Activated CD4-positive, alpha-beta T cell treated with anti-CD3 and anti-CD28 coated beads, Interleukin-2, amount 50 U/mL, for 4 hours (primary cell): Measurements from ENCODE around the gene DYTN.
A peak's percentile ranks its signal among the peaks of the same experiment; 100 is the strongest.
"Not testable (repeated sequence)": the region's sequence is repeated elsewhere in the genome, so short reads cannot be mapped to it uniquely, and the experiment has no call there.

Source experiments
- DNase-seq, 2 experiments: peaks; one replicate each; pipeline ENCODE4 v3.0.0-alpha.2; 2020

DYTN gene, protein sequence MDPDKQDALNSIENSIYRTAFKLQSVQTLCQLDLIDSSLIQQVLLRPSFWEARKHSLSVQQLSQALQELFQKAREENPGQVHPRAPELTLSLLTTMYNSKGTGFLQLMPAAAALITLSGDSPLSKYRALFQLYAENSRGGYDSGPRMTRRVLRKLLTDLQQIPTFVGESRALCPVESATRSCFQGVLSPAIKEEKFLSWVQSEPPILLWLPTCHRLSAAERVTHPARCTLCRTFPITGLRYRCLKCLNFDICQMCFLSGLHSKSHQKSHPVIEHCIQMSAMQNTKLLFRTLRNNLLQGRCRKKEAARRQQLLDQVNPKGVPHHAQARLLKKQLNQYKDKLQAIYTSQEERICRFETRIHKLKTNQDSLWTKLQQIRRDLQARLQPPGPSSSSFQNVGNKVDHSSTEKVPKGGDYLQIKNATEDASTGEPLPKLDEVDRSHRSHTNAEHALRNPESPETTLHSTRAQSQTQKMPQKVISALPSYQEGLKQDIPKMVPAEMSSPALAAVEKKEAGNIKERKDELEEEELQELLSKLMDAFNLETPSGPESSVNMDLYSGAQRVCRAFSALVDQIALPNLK

DNA sequence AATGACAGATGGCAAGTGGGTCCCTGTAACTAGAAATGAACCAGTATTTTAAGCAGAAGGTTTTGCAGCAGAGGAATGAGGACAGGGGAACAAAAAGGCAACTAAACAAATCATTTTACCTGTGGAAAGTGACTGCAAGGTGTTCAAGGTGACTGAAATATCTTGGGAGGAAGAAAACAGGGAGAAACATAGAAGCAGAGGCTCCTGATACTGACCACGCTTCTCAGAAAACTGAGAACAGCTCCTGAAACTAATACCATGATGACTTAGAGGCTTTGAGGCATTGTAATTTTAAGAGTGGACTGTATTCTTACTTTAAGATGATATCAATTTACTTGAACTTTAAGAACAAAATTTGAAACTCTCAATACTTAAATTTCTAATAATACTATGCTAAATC, at the start of gene DYTN:
Gene DYTN (minus strand): TSS at position 101 of the 400 bp plus-strand sequence. CDS start 117 bp downstream, outside the sequence.
- no peak for DNase-seq

DNA sequence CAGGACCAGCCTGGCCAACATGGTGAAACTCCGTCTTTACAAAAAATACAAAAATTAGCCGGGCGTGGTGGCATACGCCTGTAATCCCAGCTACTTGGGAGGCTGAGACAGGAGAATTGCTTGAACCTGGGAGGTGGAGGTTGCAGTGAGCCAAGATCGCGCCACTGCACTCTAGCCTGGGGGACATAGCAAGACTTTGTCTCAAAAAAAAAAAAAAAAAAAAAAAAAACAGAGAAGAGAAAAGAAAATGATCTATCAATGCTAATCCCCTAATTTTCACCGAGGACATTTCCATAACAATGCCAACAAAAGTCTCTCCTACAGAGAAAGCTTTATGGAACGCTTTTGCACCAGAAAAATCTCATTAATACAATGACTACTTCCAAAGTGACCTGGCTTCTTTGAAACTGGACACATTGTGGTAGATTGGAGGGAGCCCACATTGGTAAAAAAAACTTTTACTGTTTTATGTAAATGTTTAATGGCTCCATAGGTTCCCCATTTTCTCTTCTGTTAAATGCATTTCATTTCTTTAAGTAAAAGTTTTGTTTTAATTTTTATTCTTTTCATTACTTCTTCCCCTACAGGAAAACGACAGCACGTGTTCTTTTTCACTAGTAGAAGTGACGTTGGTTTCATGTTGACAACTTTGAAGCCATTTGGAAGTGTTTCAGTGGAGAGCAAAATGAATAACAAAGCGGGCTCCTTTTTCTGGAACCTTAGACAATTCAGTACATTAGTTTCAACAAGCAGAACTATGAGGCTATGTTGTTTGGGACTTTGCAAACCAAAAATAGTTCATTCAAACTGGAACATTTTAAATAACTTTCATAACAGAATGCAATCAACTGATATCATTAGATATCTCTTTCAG, 48.1 kb upstream of the DYTN start:
- no peak for DNase-seq

DNA sequence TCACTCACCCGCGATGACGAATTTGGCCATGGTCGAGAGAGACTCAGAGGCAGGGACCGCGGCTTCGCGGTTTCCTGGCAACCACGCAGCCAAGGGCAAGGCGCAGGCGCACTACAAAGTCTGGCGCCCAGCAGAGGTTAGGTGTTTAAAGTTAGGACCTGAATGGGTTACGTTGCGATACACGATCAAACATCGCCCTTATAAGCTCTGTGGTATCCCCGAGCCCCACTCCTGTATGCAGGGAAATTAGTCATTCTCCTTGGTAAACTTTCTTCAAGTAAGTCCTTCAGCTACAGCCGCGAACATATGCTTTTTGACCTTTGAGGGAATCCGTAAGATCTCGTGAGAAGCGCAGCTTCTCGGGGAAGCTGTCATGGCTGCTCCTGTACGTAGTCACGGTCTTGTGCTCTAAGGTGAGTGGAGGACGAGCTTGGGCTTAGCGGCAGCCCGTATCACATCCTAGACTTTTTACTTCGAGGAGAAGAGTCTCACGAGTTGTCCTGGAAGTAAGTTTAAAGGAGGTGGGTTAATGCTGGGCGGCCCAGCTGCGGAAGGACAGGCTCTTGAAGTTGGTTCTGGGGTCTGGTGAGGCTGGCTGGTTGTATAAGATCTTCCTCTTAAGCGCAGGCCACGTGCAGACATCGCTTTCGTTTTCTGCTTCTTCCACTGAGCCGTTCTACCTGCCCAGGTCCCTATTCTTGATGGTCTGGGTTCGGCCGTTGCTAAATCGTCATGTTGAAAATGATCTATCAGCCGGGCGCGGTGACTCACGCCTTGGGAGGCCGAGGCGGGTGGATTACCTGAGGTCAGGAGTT, 47.3 kb upstream of the DYTN start, which contains the start of the genes FASTKD2 and MDH1B:
Gene FASTKD2 (plus strand): TSS at position 365 of the 815 bp plus-strand sequence. CDS start 1,088 bp downstream, outside the sequence.
Gene MDH1B (minus strand): TSS at position 87 of the 815 bp plus-strand sequence. CDS start 57 bp downstream, at position 30.
- peak; percentile 66 to 74 for DNase-seq

DNA sequence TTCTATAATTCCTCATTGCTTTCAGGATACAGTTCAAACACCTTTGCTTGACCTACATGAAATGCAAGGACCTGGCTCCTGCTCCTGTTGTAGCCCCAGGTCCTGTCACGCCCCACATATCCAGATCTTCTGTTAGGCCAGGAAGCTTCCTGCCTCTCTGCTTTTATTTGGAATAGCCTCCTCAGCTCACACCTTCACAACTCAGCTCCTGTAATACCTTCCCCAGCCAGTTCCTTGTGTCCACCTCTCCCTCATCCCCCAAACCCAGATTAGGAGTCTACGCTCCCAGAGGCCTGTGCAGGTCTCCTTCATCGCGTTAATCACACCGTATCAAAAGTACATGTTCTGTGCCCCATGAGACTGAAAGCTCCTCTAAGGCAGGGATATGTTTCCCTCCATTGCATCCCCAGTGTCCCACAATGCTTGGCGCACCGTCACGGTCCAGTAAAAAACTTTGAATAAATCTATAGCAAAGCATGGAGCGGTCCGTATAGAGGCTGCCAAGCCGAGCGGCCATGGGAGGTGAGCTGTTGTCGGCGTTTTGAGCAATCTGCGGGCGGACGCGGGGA, 46.6 kb upstream of the DYTN start:
- no peak for DNase-seq

DNA sequence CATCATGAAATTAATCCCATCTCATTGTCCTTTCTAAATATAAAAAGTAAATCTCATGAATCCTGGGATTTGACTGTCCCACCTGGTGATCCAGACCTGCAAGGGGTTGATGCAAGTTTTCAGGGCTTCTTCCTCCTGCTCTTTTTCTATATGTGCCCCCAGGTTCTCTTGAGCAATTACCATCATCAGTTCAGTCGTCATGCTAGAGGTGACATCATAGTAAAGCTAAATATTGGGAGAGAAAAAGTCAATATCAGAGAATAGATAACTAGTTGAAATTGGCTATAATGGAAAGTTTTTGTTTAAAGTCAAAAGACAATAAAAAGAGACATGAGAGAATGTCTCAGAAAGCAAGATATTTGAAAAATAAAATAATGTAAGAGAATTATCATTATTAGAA, 38.6 kb upstream of the DYTN start:
- DNase-seq = no peak

DNA sequence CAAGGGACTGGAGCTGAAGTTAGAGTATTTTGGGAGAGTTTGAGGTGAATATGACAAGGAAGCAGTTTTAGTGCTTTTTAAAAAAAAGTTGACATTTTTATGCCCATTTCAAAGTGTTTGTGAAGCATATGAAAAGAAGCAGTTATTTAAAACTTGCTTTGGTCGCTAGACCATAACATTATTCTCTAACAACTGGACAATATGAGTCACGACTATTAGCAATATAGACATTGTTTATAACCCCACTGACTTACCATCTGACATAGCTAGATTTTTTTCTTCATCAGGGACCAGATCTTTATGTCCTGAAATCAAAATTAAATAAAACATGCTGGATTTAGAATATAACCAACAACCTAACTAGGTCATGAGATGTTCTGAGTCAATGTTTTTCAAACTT, 22.6 kb upstream of the DYTN start:
- no peak for DNase-seq

DNA sequence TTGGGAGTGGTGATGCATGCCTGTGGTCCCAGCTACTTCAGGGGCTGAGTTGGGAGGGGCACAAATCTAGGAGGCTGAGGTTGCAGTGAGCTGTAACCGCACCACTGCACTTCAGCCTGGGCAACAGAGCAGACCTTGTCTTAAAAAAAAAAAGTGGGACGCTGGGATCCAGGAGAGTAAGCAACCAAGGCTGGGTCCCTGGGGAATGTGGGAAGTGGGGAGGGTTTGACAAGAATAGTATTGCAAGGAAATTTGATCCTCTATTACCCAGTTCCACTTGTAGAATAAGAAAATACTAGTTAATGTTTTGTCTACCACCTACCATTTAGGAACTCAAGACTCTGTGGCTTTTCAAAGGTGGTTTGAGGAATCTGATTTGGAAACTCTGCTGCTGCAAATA, 21.1 kb upstream of the DYTN start:
- DNase-seq = no peak

DNA sequence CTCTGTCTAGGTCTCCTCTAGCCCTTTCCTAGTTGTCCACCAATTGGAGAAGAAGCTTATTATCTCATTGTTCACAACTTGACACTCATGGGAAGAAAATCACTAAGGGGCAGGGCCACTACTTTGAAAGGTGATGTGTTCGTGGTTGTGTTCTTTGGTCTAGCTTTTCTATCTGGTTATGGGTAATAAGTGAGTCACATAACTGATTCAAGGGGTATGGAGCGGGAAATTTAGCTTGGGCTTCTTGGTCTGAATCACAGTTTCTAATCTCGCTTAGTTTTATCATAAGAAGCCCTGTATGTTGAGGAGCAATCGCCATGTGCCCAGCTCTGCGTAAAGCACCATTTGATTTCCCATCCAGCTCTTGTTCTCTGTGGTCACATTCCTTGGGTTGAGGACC, 18.7 kb upstream of the DYTN start:
- DNase-seq = no peak

DNA sequence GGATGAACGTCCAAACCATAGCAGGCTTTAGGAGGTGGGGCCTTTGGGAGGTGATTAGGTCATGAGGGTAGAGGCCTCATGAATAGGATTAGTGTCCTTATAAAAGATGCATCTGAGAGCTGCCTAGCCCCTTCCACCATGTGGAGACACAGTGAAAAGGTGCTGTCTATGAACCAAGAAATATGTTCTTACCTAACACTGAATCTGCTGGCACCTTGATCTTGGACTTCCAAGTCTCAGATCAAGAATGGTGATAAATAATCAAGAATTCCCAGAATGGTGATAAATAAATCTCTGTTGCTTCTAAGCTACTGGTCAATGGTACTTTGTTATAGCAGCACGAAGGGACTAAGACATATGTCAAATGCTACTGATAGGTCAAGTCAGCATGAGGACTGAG, 15.1 kb upstream of the DYTN start:
- DNase-seq = no peak

DNA sequence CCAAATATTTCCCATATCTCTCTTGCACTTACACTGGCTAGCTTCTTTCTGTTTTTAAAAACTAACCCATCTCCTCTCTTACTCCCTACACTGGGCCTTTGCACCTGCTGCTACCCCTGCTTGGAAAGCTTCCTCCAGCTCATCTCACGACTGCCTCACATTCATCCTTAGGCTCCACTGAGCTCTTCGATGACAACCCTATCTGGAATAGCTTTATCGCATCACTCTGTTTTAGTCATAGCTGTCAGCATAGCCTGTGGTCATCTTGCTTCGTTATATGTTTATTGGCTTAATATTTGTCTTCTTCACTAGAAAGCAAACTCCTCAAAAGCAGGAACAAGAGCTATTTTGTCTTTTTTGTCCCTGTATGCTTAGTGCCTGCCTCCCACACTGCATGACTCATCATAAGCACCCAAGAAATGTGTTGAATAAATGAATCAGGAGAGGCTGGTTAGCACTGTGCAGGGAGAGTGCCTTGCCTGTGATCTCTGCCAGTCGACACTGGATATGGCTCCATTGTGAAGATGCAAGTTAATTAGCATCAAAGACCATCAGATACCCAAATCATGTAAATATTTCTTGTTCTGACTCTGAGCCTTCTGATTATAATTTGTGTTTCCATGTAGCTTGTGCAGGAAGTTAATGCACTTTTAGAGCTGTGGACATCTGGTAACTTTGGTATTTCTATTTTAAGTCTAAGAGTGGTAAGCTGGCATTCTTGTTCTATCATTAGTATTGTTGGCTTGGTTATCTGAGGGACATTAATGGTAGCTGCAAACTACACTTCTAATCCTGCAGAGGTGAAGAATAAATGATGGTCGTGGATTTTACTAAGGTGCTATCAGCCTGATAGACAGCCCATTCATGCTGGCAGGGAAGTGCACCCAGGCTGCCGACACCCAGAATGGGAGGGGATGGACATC, 10.3 kb upstream of the DYTN start:
- DNase-seq = no peak

DNA sequence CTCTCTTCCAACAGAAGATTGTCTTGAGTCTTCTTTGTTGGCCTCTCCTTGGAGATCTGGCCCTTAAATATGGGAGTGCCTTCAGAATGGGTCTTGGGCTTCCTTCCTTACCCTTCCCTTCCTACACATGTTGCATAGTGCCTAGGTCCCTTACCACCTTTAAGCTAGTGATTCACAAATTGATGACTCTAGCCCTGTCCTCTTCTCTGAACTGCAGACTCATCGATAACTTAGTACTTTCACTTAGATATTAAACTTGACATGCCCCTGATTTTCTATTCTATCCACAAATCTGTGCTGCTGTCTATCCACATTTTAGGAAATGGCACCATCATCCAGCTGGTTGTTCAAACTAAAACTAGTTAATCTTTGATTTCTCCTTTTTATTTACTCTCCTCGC, 9.1 kb upstream of the DYTN start:
- no peak for DNase-seq

DNA sequence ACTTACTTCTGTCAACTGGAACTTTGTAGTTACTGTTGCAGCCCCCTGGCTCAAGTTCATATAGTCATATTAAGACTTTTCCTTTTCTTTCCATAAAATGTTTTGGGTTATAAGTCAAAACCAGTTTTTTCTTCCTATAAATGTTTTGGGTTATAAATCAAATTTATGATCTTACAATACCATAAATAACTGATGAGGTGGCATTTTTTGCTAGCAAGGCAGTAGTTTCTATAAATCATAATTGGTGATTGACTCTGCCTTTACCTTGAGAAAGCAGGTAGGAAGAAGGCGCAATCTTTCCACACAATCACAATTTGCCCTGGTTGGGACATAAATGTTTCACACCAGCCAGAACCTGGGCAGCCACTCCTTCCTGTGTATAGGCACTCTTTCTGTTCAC, 5.1 kb upstream of the DYTN start:
- DNase-seq = no peak

DNA sequence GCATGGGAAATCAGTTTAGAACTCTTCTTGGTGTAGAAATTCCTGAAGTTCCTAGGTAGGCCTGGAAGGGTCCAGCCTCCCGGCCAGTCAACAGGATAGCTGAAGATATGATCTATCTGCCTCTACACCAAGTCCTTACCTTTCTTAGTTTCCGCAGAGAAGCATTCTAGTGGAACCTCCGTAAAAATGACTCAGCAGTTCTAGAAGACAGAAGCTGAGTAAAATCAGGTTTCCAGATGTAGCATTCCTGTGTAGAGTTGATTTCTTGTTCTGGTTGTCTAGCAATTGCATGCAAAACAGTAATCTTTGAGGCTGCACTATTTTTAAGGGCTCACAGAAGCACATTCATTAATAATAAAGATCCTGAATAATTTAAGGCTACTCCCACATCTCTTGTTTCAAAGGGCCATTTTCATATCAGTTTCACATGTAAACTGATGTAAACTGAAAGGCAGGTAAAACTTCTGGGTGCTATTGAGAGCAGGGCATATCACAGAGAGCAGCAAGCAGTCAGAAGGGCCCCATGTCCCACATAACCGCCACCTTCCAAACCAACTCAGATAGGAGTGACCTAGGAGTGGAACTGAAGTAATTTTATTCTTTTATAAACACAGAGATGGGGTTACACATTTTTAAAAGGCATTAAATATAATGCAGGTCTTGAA, 3.2 kb upstream of the DYTN start:
- DNase-seq = no peak

DNA sequence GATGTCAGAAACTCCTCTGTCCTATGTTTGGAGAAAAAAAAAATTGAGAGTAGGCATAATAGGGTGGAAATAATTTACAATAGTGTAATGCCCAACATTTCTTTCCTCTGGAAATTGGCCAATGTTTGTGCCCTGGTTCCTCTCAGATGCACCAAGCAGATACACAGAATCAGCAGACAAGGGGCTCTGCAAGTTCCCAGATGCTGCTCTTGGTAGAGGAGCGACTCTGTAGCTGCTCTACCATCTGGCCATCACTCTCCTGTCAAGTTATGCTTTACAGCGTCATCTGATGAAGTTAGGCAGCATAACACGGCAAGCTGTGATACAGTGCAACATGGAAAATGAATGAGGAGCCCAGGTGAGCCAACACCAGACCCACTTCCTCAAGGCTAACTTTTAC, 1.6 kb downstream of the DYTN start:
- DNase-seq = no peak

DNA sequence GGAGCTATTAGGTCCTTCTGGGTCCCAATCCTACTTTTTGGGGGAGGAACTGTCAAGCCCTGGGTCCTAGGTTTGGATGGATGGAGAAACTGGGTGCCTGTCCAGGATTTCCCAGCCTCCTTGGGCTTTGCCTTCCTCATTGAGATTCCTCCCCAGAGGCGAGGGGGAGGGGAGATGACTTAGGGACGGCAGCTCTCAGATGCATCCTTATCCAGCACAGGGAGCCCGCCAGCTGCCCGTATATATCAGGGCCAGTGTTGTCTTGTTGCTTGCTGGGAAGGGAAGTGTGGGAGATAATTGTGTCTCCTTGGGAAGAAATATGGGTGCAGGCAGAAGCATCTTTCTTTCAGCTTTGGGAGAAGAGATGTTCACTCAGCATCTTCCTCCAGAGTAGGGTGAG, 3.0 kb downstream of the DYTN start:
- not testable (repeated sequence) for DNase-seq

DNA sequence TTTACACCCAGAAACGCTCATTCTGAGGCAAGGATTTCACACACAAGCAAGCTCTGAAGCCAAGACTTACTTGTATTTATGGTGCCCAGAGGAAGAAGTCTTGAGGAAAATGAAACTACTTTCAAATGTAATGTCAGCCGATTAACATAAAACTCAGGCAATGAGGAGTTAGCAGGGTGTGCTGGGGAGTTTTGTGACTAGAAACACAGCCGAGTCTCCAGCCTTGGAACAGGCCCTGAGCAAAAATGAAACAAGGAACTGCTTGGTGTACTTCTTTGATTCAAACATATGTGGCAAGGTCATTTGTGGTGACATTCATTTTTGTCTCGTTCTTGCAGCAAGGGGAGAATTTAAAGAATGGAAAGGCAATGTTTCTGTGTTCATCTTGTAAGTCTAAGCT, 4.5 kb downstream of the DYTN start:
- no peak for DNase-seq

DNA sequence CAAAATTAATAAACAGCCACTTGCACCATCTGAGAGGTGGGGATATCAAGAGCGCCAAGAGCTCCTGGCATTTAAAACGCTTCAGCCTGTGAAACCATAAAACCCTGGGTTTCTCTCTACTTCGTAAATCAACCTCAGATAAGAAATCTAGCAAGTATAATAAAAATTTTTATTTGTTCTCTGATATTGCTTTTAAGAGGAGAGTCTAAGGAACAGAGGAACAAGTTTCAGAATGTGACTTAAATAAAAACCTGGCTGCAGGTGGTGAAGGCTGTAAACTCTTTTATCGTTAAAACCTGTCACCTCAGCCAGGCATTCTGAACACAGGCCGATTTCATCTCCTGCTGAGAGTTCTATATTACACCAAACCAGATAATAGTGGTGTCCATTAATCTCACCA, 9.9 kb downstream of the DYTN start:
- DNase-seq = no peak

DNA sequence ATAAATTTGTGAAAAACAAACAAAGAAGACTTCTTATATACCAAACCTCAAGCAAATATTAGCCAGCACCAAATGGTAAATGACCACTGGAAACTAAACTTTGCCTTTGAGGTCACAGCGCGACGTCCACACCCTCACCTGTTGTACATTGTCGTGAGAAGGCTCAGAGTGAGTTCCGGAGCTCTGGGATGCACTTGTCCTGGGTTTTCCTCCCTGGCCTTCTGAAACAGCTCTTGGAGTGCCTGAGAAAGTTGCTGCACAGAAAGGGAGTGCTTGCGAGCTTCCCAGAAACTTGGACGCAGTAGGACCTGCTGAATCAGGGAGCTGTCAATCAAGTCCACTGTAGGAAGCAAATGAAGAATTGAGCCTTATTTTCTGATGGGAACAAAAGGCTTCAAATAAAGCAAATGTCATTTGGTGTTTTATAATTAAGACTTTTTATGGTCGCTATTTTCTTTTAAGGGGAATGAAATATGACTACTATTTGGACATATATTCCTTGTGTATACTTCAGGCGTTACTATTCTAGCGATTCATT, 11.0 kb downstream of the DYTN start:
- DNase-seq = no peak

DNA sequence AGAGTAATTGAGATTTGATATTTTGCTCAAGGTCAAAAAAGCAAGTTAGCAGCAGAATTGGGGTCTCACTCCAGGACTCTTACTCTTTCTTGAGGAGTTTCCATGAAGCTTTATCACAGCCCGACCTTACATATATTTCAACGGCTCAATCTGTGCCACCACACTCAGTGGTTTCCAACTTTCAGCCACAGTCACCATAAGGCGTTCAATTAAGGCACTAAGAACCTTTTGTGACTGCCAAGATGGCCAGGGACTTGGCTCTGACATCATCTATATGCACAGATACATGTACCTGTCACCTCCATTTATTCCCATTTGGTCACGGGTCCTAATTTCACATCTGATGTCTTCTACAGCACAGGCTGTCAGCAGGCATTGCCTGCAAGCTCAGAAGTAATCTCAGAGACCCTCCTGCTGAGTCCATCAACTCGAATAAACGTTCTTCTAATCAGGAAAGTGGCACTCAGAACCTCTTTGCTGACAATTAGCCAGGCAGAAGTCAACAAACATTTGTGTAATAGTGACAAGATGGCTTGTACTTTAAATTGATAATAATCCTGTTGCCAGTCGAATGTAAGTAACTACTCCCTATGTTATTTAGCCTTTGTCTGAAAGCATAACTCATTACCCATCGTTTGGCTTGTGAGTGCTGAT, 16.1 kb downstream of the DYTN start:
- DNase-seq = no peak

DNA sequence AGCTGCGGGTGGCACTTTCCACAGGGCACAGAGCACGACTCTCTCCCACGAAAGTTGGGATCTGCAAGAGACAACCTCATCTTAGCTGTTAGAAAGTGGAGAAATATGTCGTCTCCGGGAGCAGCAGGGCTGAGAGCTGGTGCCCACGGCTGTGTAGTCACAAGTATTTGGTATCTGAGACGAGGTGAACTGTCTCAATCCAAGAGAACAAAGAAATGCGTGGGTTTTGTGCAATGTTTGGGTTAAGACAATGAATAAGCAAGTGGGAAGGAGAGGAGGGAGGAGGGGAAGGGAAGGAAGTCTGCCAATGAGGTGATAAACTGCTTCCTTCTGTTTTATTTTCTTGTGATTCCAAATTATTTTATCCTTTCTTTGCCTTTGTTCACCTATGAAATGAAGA, 18.0 kb downstream of the DYTN start:
- no peak for DNase-seq
